Measurements from ENCODE around the gene PDGFC. TPM values are rescaled to one million over a fixed set of nuclear protein-coding genes. Genes with fewer than 3 reads are reported as not detected.

Gene PDGFC
- total RNA-seq, 1 experiment from 2014 or later: 4.5 TPM

DNA sequence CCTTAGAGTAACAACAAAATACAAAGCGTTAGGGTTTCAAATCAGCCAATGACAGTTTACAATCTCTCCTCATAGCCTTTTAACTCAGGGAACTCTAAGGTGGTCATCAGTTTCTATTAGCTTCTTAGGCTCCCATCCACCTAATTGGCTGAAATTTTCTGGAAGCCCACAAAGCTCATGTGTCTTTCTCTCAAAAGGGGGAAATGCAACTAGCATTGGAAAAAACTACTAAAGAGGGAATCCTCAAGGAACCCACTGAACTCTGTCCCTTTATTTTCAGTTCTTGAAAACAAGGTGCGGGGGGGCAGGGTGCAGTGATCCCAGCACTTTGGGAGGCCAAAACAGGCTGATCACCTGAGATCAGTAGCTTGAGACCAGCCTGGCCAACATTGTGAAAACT lies 56.4 kb downstream of the PDGFC start:
- no peak for DNase-seq
- Histone ChIP-seq H3K14ac (ENCODE audit: insufficient read depth, low read length) (no peak overlapping the region), H2BK12ac (ENCODE audit: insufficient read length, low read depth, low read length) (no peak overlapping the region), H3K4me2 (ENCODE audit: insufficient read depth, insufficient read length, low read length) (no peak overlapping the region), H4K8ac (replicated peaks; ENCODE audit: insufficient read length, low read depth, low read length) (no peak overlapping the region), H3K4me1 (ENCODE audit: insufficient read depth, low read length) (no peaks in the 10 kb centered on the region), H3K23me2 (ENCODE audit: insufficient read length, low read depth, low read length, poor library complexity, severe bottlenecking) (no peaks in the 10 kb centered on the region), H3K56ac (ENCODE audit: insufficient read length, low read depth, low read length) (no peak overlapping the region), H3K9me3 (ENCODE audit: control insufficient read depth, low read depth, low read length) (no peaks in the 10 kb centered on the region), H2AK5ac (ENCODE audit: insufficient read length, low read length) (no peak overlapping the region), H3T11ph (ENCODE audit: low read length) (no peak overlapping the region), H2BK5ac (ENCODE audit: insufficient read length, low read length) (no peak overlapping the region), H3K27ac (ENCODE audit: insufficient read length, low read depth, low read length) (no peak overlapping the region), H3K4ac (ENCODE audit: low read depth, low read length) (no peak overlapping the region), H4K5ac (ENCODE audit: insufficient read length, low read depth, low read length) (no peak overlapping the region), H2BK15ac (ENCODE audit: low read depth, low read length) (no peak overlapping the region), H4K20me1 (ENCODE audit: control insufficient read depth, insufficient read depth, insufficient read length) (no peaks in the 10 kb centered on the region), H3K79me1 (ENCODE audit: insufficient read depth, low read depth, low read length, poor library complexity, severe bottlenecking) (no peaks in the 10 kb centered on the region), H3K79me2 (ENCODE audit: insufficient read depth, low read length) (no peaks in the 10 kb centered on the region), H3K27me3 (ENCODE audit: insufficient read depth, low read length) (no peaks in the 10 kb centered on the region), H3K23ac (ENCODE audit: insufficient read length, low read depth, low read length) (no peak overlapping the region), H2AFZ (ENCODE audit: low read length) (no peak overlapping the region), H2BK120ac (ENCODE audit: low read depth, low read length, poor library complexity, severe bottlenecking) (no peak overlapping the region), H2BK20ac (ENCODE audit: low read depth, low read length, poor library complexity, severe bottlenecking) (no peak overlapping the region), H3K9ac (ENCODE audit: extremely low read depth, insufficient read length, low read length) (no peak overlapping the region), H4K91ac (ENCODE audit: insufficient read length, low read depth, low read length) (no peak overlapping the region), H3K18ac (ENCODE audit: insufficient read length, low read depth, low read length) (no peak overlapping the region)
- Mint-ChIP-seq H3K27me3 (ENCODE audit: low read depth) (no peaks in the 10 kb centered on the region), H3K27ac (no peak overlapping the region), H3K4me3 (no peak overlapping the region), H3K36me3 (ENCODE audit: insufficient read depth in 1 of 3, low read depth in 3 of 3) (no peaks in the 10 kb centered on the region), H3K4me1 (no peaks in the 10 kb centered on the region; a peak in 1 of 4 replicates), H3K9me3 (peaks cover 0 to 4% of the 10 kb centered on the region in 2 experiments; a peak in 1 of 5 replicates)
- no CpG with 5 or more reads among the region's 2 CpGs for WGBS (ENCODE audit: extremely low coverage, insufficient read length, low lambda C conversion rate)
- TF ChIP-seq, protein P1, sequence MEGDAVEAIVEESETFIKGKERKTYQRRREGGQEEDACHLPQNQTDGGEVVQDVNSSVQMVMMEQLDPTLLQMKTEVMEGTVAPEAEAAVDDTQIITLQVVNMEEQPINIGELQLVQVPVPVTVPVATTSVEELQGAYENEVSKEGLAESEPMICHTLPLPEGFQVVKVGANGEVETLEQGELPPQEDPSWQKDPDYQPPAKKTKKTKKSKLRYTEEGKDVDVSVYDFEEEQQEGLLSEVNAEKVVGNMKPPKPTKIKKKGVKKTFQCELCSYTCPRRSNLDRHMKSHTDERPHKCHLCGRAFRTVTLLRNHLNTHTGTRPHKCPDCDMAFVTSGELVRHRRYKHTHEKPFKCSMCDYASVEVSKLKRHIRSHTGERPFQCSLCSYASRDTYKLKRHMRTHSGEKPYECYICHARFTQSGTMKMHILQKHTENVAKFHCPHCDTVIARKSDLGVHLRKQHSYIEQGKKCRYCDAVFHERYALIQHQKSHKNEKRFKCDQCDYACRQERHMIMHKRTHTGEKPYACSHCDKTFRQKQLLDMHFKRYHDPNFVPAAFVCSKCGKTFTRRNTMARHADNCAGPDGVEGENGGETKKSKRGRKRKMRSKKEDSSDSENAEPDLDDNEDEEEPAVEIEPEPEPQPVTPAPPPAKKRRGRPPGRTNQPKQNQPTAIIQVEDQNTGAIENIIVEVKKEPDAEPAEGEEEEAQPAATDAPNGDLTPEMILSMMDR (conservative IDR thresholded peaks at IDR 0.05): no peak
